Measurements from ENCODE around the gene SUV39H1. TPM values are rescaled to one million over a fixed set of nuclear protein-coding genes. Genes with fewer than 3 reads are reported as not detected.
"Not testable (repeated sequence)": the region's sequence is repeated elsewhere in the genome, so short reads cannot be mapped to it uniquely, and the experiment has no call there.

The SUV39H1 gene
- polyA plus RNA-seq, 4 donors: 4.7 to 7.8 (median 5.9) TPM

DNA sequence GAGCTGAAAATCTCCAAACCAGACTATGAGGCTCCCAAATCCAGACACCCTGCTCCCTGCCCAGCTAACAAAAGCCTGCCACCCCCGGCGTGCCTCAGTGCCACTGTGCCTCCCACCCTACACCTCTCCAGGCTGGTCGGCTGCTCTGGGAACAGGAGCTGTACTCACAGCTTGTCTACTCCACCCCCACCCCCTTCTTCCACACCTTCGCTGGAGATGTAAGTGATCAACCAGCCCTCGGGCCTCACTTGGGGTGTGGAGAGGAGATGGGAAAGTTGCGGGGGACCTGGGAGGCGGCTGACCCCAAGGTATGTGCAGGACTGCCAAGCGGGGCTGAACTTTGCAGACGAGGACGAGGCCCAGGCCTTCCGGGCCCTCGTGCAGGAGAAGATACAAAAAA lies 11.1 kb upstream of the SUV39H1 start:
- no peak for DNase-seq (ENCODE audit: low read depth in 4 of 4, low spot score in 3 of 4)

DNA sequence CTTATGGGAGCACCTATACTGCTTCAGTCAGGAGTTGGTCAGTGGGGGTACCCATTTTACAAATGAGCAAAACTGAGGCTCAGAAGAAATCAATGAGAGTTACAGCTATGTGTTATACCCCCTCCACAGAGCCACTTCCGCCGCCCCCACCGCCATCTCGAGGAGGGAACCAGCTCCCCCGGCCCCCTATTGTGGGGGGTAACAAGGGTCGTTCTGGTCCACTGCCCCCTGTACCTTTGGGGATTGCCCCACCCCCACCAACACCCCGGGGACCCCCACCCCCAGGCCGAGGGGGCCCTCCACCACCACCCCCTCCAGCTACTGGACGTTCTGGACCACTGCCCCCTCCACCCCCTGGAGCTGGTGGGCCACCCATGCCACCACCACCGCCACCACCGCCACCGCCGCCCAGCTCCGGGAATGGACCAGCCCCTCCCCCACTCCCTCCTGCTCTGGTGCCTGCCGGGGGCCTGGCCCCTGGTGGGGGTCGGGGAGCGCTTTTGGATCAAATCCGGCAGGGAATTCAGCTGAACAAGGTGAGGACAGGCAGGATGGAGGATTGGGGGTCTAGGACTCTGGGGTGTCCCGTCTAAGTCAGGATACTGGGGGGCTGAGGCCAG lies 7.9 kb upstream of the SUV39H1 start:
- DNase-seq (ENCODE audit: low read depth in 4 of 4, low spot score in 3 of 4): no peak

DNA sequence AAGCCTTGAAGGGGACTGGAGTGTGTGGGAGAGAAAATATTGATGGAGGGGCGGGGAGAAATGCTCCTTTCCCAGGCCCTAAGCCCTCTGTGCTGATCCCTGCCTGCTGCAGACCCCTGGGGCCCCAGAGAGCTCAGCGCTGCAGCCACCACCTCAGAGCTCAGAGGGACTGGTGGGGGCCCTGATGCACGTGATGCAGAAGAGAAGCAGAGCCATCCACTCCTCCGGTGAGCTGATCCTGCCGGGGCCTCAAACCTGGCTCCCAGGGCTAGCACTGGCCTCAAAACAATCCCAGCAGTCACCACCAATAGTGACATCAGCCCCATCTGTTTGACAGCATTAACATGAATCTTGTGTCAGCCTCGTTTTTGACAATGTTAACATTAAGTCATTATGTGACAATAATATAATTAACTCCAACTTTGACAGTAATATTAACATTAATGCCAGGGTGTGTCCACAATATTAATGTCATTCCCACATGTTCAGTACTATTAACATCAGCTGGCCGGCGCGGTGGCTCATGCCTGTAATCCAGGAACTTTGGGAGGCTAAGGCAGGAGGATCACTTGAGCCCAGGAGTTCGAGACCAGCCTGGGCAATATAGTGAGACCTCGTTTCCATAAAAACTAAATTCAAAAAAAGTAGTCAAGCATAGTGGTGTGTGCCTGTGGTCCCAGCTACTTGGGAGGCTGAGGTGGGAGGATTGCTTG lies 7.2 kb upstream of the SUV39H1 start:
- DNase-seq (ENCODE audit: low read depth in 4 of 4, low spot score in 3 of 4): no peak

DNA sequence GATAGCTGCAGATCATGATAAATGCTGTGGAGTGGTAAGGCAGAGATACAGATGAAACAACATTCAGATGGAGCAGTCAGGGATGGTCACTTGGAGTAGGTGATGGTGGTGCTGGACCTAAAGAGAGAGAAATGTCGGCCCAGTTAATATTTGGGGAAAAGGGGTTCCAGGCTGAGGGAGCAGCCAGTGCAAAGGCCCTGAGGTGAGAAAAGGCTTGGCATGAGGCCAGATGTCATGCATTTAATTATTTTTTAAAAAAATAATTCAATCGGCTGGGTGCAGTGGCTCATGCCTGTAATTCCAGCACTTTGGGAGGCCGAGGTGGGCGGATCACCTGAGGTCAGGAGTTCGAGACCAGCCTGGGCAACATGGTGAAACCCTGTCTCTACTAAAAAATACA lies 4.8 kb upstream of the SUV39H1 start:
- DNase-seq (ENCODE audit: low read depth in 4 of 4, low spot score in 3 of 4): not testable (repeated sequence)

DNA sequence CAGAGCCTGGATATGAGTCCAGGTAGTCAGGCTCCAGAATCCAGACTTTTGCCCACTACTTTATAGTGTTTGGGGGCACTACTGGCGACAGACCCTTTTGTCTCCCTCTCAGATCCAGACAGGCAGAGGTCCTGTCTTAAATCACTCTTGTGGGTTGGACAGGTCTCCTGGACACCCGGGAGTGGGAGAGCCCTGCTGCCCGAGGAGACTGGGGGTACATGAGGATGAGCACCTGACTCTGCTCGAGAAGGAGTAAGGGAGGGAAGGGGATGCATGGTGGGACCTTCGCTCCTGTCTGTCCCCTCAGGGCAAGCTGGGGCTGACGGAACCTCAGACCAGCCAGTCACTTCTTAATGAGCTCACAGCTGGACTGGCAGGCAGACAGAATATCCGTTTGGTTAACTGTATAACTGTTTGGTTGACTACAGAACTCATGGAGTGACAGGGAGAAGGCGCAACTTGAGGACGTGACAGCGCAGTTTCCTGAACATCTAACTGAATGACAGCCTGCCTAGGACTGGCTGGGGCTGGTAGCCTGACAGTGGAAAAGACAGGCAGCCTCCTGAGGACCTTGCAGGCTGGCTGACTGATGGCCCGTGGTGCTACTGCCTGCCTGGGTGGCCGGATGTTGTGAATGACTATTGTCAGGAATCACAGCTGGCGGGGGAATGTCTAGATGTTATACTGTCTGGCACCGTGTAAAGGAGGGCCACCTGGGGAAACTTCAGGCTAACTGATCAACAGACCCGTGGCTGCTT lies 1.6 kb upstream of the SUV39H1 start:
- no peak for DNase-seq (ENCODE audit: low read depth in 4 of 4, low spot score in 3 of 4)

DNA sequence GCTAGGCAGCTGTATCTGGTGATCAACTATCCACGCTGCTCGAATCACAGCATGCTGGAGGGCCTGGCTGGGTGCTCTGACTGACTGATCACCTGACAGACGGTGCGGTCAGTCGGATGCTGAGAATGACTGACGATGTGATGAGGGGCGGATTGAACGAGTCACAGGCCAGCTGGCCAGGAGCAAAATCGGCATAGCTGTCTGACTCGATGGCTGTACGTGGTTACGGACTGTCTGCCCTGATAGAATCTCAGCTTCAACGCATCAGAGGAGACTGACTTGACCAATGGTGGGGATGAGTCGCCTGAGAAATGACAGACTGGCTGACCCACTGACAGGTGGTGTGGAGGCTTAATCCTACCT lies 1.0 kb upstream of the SUV39H1 start:
- no peak for DNase-seq (ENCODE audit: low read depth in 4 of 4, low spot score in 3 of 4)

DNA sequence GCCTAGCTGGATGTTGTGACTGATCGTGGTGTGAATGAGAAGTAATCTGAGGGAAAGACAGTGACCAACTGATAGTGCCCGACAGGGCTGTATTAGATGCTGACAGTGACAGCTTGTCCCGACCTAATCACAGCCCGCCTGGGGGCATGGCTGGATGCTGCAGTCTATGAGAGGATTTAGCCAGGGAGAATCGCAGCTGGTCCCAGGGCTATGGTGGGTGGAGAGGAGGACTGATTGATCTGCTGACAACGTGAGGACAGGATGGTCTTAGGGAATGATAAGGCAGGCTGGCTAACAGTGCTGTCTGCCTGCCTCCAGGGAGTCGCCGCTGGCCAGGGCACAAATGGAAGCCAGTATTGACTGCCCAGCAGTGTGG lies 621 bp upstream of the SUV39H1 start:
- no peak for DNase-seq (ENCODE audit: low read depth in 4 of 4, low spot score in 3 of 4)

DNA sequence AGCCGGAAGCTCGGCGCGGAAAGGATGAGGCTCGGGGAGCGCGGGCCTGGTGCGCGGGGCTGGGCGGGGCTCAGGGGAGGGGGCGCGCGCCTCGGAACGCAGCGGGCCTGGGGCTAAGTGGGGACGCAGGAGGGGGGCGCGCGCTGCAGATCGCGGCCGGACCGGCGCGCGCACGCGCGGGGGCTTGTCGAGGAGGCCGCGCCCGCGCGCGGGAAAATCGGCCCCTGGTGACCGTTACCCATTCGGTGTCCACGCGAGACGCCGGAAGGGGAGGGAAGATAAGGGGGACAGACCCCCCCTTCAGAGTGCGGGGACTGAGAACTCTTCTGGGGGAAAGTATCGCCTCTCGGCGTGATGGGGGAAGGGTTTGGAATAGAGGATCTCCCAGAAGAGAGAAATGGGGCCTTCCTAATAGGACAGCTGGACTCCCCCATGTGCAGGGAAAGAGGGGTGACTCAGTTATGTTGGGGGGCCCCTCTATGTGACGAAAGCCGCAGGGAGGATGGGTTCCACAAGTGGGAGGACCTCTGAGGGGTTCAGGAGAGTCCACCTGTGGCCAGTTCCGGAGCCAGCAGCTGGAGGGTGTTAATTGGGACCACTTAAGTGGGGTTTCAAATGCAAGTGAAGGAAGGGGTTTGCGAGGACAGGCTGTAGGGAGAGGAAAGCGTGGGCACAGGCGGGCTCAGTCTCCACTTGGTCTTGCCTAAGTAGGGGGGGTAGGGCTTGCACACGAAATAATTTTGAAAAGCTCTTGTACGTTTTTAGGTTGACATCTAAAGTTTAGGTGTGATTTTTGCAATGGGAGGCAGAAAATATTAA lies 584 bp downstream of the SUV39H1 start:
- DNase-seq (ENCODE audit: low read depth in 4 of 4, low spot score in 3 of 4): no peak

DNA sequence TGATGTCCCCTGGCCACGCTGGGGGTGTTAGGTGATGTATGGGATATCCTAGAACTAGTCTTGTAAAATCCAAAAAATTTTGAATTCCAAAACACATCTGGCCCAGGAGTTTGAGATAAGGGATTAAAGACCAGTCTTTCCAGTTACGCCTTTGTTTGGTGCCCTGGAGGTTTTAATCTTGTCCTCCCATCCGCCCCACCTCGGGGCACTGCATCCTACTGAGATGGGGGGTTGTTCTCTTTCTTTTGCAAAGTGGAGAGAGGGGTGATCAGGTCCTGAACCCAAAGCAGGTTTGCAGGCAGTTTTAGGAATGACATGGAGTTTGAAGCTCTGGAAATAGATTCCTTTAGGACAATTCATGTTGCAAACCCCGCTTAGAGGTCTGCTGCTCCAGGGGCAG lies 1.8 kb downstream of the SUV39H1 start:
- no peak for DNase-seq (ENCODE audit: low read depth in 4 of 4, low spot score in 3 of 4)

DNA sequence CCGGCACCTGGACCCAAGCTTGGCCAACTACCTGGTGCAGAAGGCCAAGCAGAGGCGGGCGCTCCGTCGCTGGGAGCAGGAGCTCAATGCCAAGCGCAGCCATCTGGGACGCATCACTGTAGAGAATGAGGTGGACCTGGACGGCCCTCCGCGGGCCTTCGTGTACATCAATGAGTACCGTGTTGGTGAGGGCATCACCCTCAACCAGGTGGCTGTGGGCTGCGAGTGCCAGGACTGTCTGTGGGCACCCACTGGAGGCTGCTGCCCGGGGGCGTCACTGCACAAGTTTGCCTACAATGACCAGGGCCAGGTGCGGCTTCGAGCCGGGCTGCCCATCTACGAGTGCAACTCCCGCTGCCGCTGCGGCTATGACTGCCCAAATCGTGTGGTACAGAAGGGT lies 3.7 kb downstream of the SUV39H1 start:
- no peak for DNase-seq (ENCODE audit: low read depth in 4 of 4, low spot score in 3 of 4)

DNA sequence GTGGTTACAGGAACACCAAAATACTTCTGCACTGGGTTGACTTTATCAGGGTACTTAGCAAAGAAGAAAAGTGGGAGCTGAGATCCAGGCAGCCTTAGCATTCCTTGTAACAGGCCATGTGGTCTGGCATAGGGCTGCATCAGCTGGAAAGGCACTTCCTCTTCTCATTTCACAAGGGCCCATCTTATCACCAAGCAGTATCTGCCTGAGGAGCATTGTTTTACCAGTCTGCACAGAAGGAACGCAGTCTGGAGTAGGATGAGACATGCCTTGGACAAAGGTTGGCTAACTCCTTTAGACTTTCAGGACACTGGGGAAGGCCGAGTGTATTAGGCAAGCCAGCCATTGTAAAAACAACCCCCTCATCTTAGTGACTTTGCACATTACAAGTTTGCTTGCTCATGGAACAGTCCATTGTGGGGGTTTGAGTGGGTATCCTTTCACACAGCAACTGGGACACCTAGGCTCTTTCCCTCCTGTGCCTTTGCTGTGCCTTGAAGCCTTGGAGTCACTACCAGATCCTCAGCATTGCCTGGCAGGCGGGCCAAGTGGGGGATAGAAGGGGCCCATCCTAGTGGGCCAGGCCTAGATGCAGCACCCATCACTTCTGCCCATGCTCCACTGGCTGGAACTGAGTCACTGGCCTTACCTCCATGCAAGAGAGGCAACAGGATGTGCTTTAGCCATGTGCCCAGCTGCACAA lies 4.6 kb downstream of the SUV39H1 start:
- DNase-seq (ENCODE audit: low read depth in 4 of 4, low spot score in 3 of 4): no peak

DNA sequence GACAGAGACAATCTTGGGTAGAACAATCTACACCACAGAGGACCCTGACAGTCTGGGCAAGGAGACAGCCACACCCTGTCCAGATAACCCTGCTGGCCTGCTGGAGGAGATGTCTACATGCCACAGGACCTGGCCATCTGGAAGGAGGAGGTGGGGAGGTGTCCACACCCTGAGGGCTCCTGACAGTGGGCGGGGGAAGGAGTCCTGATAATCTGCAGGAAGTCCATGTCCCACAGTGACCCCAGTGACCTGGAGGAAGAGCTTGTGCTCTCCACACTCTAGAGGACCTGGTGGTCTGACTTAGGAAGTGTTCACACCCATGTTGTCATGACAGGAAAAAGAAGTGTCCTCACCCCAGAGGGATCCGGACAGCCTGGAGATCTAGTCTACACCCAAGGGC lies 5.5 kb downstream of the SUV39H1 start:
- DNase-seq (ENCODE audit: low read depth in 4 of 4, low spot score in 3 of 4): no peak

DNA sequence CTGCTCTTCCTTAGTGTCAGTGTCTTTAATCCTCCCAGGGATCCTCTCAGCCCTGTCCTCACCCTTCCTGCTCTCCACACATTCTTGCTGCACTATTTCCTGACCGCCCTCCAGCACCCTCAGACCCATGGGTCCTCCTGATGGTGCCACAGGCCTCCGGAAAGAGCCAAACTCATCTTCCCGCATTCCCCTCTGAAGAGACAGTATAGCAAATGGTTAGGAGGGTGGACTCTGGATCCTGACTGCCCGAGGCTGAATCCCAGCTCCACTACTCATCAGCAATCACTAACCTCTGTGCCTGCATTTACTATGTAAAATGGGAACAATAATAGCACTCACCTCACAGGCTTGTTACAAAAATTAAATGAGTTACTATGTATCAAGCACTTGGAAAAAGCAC lies 6.2 kb downstream of the SUV39H1 start:
- no peak for DNase-seq (ENCODE audit: low read depth in 4 of 4, low spot score in 3 of 4)

DNA sequence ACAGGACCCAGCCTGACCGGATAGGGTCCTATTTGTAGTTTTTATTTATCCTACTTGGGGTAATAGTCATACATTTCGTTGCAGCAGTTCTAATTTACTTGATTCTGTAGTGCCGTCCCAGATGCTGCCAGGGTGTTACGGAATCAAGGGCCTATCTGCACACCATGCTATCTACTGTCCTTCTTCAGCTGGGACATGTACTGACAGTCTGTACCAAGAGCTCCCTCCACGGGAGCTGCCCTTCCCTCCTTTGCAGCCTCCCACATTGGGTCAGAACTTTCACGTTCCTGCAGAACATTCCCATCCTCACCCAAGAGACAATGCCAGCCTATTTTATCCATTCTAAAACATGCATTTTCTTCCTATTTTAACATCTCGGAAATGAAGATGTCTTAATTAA lies 6.7 kb downstream of the SUV39H1 start:
- DNase-seq (ENCODE audit: low read depth in 4 of 4, low spot score in 3 of 4): no peak

DNA sequence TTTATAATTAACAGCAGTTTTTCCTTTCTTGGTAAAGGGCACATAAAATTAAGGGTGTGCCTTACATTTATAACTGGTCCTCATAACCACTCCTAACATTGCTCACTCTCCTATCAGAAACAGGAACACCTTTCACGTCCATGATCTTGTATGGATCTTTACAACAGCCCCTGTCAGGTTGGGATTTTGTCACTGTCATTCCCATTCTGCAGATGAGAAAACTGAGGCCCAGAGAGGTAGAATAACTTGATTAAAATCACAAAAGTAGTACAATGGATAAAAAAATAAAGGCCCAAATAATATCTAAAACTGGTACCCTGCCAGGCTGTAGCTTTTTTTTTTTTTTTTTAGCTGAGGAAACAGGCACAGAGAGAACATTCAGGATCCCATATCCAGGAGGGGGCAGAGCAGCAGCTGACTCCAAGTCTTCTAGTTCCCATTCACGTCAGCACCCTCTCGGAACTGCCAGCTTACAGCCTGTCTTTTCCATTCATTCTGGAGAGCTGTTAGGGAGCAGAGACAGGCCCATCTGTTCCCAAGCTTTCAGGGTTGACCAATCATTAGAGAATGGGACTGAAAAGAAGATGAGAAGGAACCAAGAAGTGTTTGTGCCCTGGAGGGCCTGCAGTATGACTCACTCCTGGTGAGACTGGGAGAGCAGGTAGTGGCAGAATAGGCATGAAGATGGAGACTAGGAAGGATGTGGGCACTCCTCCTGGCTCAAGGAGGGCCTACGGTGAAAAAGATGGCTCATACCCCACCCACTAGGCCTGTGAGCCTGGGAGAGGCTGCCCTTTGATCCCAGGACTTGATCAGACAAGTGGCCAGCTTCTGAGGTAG lies 7.3 kb downstream of the SUV39H1 start:
- no peak for DNase-seq (ENCODE audit: low read depth in 4 of 4, low spot score in 3 of 4)

DNA sequence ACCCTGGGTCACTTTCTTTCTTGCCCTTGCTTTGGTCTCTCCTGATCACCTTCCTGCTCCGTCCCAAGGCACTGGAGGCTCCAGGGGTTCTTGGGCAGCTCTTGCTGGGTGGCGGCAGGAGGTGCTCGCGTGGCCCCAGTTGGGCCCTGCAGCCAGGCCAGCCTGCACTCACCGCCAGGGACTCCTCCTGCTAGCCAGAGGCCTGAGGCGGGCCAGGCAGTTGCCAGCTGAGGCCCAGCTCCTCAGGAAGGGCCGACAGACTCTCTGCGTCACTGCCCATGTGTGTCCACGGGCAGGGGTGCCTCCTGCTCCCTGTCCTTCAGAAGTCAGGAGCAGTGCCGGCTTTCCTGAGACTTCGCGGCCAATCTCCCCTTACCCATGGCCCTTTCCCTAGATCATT lies 9.3 kb downstream of the SUV39H1 start:
- DNase-seq (ENCODE audit: low read depth in 4 of 4, low spot score in 3 of 4): no peak

DNA sequence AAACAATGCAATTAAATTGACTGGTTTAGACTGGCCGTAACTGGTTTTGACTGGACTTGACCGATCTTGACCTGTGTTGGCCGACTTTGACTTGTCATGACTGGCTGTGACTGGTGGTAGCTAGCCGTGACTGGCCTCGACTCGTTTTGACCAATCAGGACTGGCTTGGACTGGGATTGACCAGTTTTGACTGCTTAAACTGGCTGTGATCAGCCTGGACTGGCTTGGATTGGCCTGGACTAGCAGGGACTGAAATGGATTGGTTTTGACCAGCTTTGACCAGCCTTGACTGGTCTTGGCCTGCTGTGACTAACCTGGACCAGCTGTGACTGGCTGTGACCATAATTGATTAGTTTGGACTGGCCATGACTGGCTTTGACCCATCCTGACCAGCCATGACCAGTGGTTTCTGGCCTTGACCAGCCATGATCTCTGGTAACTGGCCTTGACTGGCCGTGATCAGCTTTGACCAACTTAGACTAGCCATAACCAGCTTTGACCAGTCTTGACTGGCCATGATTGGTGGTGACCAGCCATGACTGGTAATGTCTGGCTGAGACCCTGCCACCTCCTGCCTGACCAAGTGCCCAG lies 13.1 kb downstream of the SUV39H1 start:
- no peak for DNase-seq (ENCODE audit: low read depth in 4 of 4, low spot score in 3 of 4)

DNA sequence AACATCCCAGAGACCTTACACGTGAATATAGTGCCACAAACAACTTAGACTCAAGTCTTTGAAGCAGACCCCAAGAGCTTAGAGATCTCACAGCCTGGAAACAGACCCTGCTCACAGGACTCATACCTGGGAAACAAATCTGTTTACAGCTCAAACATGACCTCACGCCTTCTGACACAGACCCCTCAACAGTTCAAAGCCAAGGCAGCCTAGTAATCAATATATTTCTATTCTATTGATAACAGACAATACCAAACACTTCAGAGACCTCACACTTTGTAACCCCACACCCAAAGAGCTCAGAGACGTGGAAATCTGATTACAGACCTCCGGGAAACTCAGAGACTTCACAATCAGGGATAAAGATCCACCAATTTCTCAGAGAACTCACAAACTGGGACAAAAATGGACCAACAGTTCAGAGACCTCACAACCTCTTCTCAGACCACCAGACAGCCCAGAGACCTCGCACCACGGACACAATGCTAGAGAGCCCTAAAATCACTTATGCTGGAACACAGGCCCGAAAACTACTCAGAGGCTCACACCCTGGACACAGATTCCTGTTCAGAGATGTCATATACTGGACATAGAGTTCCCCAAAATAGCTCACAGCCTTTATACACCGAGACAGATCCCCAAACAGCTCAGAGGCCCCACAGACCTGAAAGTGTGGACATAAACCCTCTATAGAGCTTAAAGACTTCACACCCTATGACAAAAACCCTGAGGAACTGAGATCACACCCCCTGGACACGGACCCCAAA lies 14.8 kb downstream of the SUV39H1 start:
- no peak for DNase-seq (ENCODE audit: low read depth in 4 of 4, low spot score in 3 of 4)

Measured in left renal pelvis (tissue), 4 donors.